Activated T-helper 1 cell treated with anti-CD3 and anti-CD28 coated beads, Interleukin-2, amount 50 U/mL, for 16 hours (primary cell): ENCODE measurements around the gene GTF2A1L.

Experiments used
- DNase-seq, 2 donors: peaks; one replicate each; pipeline ENCODE4 v3.0.0-alpha.2; 2020; ENCODE audit warnings: low read depth in 1 of 2, low spot score in 1 of 2

GTF2A1L gene

GRCh38 chr2:48728840-48729239 lies 111.2 kb downstream of the GTF2A1L start:
- DNase-seq: no peak
